Tibial nerve (tissue), 3 donors: ENCODE measurements around the gene KIF1A.

Experiments used
- CTCF ChIP-seq, 5 experiments: fragments of 200-600 bp in 3 of 5; fragments of 450-650 bp in 2 of 5; sonication (generic) in 3 of 5; IDR thresholded peaks; one replicate each; pipeline ENCODE4 v1.5.1; 2016 to 2019; ENCODE audit warnings: antibody characterized with exemption in 5 of 5, mild to moderate bottlenecking in 3 of 5, moderate library complexity in 2 of 5
- POLR2A ChIP-seq, 2 donors: fragments of 450-650 bp; IDR thresholded peaks; one replicate each; pipeline ENCODE4 v1.6.1; 2017; ENCODE audit warnings: antibody characterized with exemption in 2 of 2, mild to moderate bottlenecking in 2 of 2, moderate library complexity in 2 of 2

DNA sequence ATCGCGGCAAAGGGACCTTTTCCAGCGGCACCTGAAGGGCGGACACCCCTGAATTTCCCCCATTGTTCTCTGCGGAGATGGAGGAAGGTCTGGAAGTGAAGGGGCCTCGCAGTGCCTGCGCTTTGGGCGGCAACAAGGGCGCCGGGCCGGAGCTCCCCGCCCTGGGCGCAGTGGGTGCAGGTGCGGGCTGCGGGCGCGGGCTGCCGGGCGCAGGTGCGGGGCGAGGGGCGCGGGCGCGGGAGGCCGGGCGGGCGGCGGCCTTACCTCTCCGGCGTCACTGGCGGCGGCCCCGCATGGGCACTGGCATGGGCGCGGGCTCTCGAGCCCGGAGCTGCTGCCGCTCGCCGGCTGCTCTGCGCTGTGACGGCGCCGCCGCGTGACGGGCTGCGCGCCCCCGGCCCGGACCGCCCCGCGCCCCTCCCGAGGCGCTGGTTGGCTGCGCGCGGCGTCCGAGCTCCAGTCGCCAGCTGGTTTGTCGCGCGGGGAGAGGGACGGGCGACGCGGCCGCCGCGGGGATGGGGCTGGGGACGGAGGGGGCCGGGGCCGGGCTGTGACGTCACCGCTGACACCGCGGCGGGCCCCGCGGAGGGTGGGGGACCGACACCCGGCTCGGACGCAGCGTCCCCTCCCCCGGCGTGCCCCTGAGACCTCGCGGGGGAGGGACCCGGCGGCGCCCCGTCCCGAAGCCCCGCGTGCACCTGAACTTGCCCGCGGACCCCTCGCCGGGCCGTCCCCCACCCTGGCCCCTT is at the start of gene KIF1A:
- TF ChIP-seq CTCF (IDR thresholded peaks at IDR 0.05) (no peak), POLR2A (IDR thresholded peaks at IDR 0.05) (peak; percentile 56 to 63)
